ENCODE data around the gene NAE1.

DNA sequence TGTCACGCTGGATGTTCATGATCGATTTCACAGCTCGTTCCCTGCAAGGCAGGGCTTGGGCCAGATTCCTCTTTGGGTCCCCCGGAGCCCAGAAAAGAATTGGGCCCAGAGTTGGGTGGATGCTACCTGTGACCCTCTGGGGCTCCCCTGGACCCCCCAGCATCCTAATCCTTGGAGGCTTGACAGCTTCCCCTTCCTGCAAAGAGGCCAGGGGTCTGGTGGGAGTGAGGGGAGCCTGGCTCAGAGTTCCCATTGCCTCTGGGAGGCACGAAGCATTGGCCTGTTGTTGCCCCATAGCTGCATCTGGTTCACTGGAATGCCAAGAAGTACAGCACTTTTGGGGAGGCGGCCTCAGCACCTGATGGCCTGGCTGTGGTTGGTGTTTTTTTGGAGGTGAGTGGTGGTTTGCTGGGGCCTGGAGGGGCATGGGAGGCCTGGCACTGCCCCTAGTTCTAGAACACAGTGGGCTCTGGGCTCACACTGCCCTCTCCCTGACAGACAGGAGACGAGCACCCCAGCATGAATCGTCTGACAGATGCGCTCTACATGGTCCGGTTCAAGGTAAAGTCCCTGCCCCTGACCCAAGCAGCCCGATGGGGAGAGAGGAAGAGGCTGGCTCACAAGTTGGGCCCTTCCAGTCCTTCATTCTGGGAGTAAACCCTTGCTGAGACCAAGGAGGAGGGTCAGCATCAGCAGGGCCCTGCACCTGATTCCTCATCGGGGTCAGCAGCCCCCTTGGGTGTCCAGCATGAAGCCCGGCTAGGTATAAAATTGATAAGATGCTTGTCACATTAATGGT, 20.6 kb upstream of the NAE1 start:
- TF ChIP-seq, protein P1, sequence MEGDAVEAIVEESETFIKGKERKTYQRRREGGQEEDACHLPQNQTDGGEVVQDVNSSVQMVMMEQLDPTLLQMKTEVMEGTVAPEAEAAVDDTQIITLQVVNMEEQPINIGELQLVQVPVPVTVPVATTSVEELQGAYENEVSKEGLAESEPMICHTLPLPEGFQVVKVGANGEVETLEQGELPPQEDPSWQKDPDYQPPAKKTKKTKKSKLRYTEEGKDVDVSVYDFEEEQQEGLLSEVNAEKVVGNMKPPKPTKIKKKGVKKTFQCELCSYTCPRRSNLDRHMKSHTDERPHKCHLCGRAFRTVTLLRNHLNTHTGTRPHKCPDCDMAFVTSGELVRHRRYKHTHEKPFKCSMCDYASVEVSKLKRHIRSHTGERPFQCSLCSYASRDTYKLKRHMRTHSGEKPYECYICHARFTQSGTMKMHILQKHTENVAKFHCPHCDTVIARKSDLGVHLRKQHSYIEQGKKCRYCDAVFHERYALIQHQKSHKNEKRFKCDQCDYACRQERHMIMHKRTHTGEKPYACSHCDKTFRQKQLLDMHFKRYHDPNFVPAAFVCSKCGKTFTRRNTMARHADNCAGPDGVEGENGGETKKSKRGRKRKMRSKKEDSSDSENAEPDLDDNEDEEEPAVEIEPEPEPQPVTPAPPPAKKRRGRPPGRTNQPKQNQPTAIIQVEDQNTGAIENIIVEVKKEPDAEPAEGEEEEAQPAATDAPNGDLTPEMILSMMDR (IDR thresholded peaks at IDR 0.05; ENCODE audit: low read length): no peak
- no peak for TF ChIP-seq EZH2 (IDR thresholded peaks at IDR 0.05; ENCODE audit: borderline replicate concordance, low read length)
